Stimulated activated naive B cell treated with anti-CD40 and anti-IgM and Interleukin-4, amounts not matched to agents 10 μg/mL and 1 μg/mL and 100 μg/mL, for 72 hours (primary cell): Measurements from ENCODE around the gene USP43.

Experiments
- ATAC-seq, 2 donors: fragments of 150-1000 bp; cut with Tn5 transposase; replicated peaks; 2 replicates each; pipeline ENCODE4 v1.10.0; 2021; ENCODE audit warnings: moderate library complexity in 1 of 2
- DNase-seq: peaks from one replicate; pipeline ENCODE4 v3.0.0; 2021
- H3K27ac Mint-ChIP-seq: one replicate; pipeline ENCODE4 v1.8.0; 2022; ENCODE audit warnings: mild to moderate bottlenecking, mixed read lengths
- H3K27me3 Mint-ChIP-seq, 2 donors: one replicate each; pipeline ENCODE4 v1.8.0; 2022; ENCODE audit warnings: mixed read lengths in 2 of 2
- H3K36me3 Mint-ChIP-seq, 2 donors: one replicate each; pipeline ENCODE4 v1.8.0; 2022; ENCODE audit warnings: mixed read lengths in 2 of 2, mild to moderate bottlenecking in 1 of 2
- H3K4me1 Mint-ChIP-seq, 2 donors: one replicate each; pipeline ENCODE4 v1.8.0; 2022; ENCODE audit warnings: mixed read lengths in 2 of 2, mild to moderate bottlenecking in 1 of 2
- H3K4me3 Mint-ChIP-seq, 2 donors: one replicate each; pipeline ENCODE4 v1.8.0; 2022; ENCODE audit warnings: mild to moderate bottlenecking in 2 of 2, mixed read lengths in 2 of 2, moderate library complexity in 1 of 2
- H3K9me3 Mint-ChIP-seq, 2 donors: one replicate each; pipeline ENCODE4 v1.8.0; 2022; ENCODE audit warnings: mixed read lengths in 2 of 2, mild to moderate bottlenecking in 1 of 2

USP43 gene

DNA sequence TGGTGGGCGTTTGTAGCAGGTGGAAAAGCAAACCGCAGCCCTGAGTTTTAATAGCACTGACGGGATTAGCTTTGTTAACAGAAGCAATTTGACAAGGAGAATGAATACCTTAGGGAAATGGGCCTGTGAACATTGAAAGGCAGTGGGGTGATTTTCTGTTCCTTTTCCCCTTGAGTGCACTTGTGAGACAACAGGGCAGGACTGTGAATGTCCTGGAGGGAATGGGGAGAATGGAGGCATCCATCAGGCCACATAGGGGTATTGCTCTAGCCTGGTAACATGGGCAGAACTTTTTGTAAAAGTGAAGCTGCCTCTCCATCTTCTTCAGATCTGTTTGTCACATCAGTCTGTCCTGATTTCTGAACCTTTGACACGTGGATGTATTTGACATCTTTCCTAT, 26.2 kb downstream of the USP43 start:
- H3K27me3 Mint-ChIP-seq, result no peaks in the 10 kb centered on the region
- no peaks in the 10 kb centered on the region for H3K36me3 Mint-ChIP-seq
- no peak overlapping the region for H3K27ac Mint-ChIP-seq
- ATAC-seq, result no peak
- H3K9me3 Mint-ChIP-seq, result no peaks in the 10 kb centered on the region
- DNase-seq, result no peak
- H3K4me3 Mint-ChIP-seq, result no peak overlapping the region
- no peaks in the 10 kb centered on the region for H3K4me1 Mint-ChIP-seq

DNA sequence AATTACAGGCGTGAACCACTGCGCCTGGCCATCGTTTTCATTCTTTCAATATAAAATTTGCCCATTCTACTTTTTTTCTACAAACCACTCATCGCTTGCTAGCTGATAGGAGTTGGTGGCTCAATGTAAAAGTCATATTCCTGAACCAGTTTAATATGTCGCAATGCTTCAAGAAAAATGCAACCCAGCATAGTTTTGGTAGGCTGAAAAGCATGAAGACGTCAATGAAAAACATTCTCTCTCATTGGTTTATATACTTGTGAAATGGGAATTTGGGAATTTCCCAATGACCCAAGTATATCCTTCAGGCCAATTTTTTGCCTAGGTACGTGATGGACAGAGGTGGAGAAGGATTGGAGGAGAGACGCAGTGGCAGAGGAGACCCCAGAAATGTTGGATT, 26.9 kb downstream of the USP43 start:
- H3K27ac Mint-ChIP-seq, result no peak overlapping the region
- H3K36me3 Mint-ChIP-seq, result no peaks in the 10 kb centered on the region
- H3K27me3 Mint-ChIP-seq, result no peaks in the 10 kb centered on the region
- ATAC-seq (no peak), DNase-seq (no peak)
- H3K4me3 Mint-ChIP-seq, result no peak overlapping the region
- no peaks in the 10 kb centered on the region for H3K9me3 Mint-ChIP-seq
- H3K4me1 Mint-ChIP-seq, result no peaks in the 10 kb centered on the region

DNA sequence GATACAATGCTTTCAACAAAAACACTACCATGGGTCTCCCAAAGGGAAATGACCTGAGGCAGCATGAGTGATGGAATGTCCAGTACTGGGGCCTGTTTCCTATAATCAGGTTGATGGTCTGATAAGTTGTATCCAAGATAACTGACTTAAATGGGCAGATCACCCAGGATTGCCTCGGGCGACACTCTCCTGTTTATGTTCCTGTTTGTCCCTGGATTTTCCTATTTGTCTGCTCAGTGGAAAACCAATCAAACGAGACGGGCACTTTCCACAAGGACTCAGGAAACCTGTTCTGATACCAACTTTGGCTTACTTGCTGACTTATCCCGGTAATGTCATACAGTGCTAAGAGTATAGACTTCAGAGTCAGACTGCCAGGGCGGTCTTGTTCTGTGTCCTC, 27.4 kb downstream of the USP43 start:
- H3K36me3 Mint-ChIP-seq, result no peaks in the 10 kb centered on the region
- H3K4me3 Mint-ChIP-seq, result no peak overlapping the region
- peaks cover 0 to under 1% of the 10 kb centered on the region in 2 donors for H3K9me3 Mint-ChIP-seq
- DNase-seq, result no peak
- H3K27ac Mint-ChIP-seq, result no peak overlapping the region
- no peaks in the 10 kb centered on the region for H3K27me3 Mint-ChIP-seq
- ATAC-seq, result no peak
- no peaks in the 10 kb centered on the region for H3K4me1 Mint-ChIP-seq

DNA sequence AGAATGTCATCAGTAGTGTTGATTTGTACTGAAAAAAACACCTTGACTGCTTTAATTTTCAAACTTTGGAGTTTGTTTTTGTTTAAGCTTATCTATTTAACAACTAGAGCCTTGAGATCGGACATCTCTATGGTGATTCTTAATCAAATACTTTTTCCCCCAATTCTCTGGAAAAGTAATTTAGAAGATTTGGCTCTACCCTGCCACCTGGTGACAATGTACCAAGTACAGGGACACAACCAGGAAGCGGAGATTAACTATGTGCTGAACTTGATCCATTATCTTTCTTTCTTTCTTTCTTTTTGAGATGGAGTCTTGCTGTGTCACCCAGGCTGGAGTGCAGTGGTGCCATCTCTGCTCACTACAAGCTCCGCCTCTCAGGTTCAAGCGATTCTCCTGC, 30.8 kb downstream of the USP43 start:
- H3K27me3 Mint-ChIP-seq, result no peaks in the 10 kb centered on the region
- no peak overlapping the region for H3K27ac Mint-ChIP-seq
- peaks cover 3 to 4% of the 10 kb centered on the region in 2 donors for H3K9me3 Mint-ChIP-seq
- H3K4me3 Mint-ChIP-seq, result no peak overlapping the region
- DNase-seq (no peak), ATAC-seq (no peak)
- no peaks in the 10 kb centered on the region for H3K36me3 Mint-ChIP-seq
- no peaks in the 10 kb centered on the region for H3K4me1 Mint-ChIP-seq

DNA sequence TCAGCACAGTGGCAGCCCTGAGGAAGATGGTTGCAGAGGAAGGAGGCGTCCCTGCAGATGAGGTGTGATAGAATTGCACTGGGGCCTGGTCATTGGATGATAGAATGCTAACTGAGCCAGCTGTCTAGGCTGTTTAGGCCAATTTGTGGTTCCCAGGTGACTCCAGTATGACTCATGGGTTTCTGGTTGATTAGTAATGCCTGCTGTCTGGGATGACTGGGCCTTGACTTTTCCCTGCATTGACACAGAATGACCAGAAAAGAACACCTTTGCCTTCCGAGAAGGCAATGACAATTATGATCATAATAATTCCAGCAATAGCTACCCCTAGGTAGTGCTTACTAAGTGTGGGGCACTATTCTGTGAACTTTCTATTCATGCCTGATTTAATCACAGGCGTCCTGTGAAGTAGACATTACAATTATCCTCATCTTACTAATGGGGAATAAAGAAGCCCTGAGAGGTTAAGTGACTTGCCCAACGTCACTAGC, 31.5 kb downstream of the USP43 start:
- no peak overlapping the region for H3K27ac Mint-ChIP-seq
- H3K27me3 Mint-ChIP-seq, result no peaks in the 10 kb centered on the region
- no peaks in the 10 kb centered on the region for H3K4me1 Mint-ChIP-seq
- peaks cover 3 to 4% of the 10 kb centered on the region in 2 donors for H3K9me3 Mint-ChIP-seq
- DNase-seq (no peak), ATAC-seq (peak in 1 of 2 donors; percentile 45)
- H3K4me3 Mint-ChIP-seq, result no peak overlapping the region
- H3K36me3 Mint-ChIP-seq, result no peaks in the 10 kb centered on the region

DNA sequence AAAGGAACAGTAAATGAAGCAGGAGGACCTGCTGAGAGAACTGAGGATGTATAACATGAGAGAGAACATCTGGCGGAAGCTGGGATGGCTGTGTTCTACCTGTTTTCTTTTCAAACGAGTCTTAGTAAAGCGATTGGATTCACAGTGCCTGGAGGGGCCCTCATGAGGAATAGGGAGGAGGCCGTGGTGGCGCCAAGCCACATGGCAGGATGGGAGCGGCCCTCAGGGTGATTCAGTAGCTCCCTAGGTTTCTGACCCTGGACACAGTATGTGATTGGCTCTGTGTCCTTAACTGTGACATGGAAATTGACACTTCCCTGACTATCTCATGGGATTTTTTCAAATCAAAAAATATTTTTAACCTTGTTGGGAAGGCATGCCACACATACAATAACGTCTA, 32.1 kb downstream of the USP43 start:
- Mint-ChIP-seq H3K36me3 (no peaks in the 10 kb centered on the region), H3K4me1 (no peaks in the 10 kb centered on the region), H3K27me3 (no peaks in the 10 kb centered on the region), H3K4me3 (no peak overlapping the region), H3K9me3 (peaks cover 3 to 4% of the 10 kb centered on the region in 2 donors), H3K27ac (no peak overlapping the region)
- ATAC-seq (no peak), DNase-seq (no peak)

DNA sequence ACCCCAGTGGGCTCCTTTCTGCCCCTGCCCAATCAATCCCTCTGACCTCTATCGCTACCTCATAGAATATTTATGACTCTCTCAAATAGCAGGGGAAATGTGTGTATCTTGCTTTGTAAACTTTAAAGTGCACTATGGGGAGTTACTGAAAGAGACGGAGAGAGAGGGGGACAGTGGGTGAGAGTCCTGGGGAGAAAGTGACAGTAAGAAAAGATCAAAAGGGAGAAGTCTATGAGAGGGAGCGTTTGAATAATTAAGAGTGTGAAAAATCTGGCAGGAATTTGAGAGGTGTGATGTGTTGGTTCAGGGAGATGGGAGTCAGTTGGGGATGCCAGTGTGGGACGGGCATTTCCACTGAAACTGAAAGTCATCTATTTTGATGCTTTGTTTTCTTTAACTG, 32.6 kb downstream of the USP43 start:
- no peak overlapping the region for H3K27ac Mint-ChIP-seq
- H3K9me3 Mint-ChIP-seq, result peaks cover 3 to 4% of the 10 kb centered on the region in 2 donors
- no peak for ATAC-seq

DNA sequence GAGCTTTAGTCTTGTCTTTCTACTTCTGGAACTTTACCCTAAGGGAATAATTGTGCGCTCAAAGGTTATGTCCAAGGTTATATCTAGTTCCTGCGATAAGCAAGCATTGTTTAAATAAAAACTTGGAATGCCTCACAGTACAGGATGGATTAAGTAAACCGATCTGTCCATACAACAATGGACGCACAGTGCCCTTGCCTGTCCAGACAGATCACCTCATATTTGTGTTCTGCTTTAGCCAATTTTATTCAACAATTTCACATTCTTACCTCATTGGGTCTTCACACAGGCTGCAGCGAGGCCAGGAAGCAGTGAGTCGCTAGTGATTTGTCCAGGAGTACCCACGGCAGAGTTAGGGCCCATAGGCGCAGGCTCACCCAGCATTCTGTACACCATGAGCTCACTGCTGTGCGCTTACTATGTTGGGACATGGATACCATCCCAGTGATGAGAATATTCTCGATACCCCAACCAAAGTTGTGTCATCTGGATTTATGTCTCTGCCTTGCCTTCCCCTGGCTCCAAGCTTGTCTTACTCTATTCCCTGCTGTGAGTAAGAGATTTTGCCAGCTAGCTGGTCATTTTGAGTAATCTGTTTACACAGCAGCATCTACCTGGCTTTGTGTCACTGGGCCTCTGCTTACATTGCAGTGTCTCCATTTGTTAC, 39.8 kb downstream of the USP43 start:
- ATAC-seq, result no peak
- Mint-ChIP-seq H3K27me3 (no peaks in the 10 kb centered on the region), H3K36me3 (no peaks in the 10 kb centered on the region), H3K27ac (no peak overlapping the region), H3K4me1 (no peaks in the 10 kb centered on the region), H3K9me3 (peaks cover 5 to 7% of the 10 kb centered on the region in 2 donors), H3K4me3 (no peak overlapping the region)
- no peak for DNase-seq

More for the DNA sequence above, 32.6 kb downstream of the USP43 start:
- no peaks in the 10 kb centered on the region for H3K36me3 Mint-ChIP-seq
- H3K27me3 Mint-ChIP-seq, result no peaks in the 10 kb centered on the region
- no peak overlapping the region for H3K4me3 Mint-ChIP-seq
- DNase-seq, result no peak
- no peaks in the 10 kb centered on the region for H3K4me1 Mint-ChIP-seq

DNA sequence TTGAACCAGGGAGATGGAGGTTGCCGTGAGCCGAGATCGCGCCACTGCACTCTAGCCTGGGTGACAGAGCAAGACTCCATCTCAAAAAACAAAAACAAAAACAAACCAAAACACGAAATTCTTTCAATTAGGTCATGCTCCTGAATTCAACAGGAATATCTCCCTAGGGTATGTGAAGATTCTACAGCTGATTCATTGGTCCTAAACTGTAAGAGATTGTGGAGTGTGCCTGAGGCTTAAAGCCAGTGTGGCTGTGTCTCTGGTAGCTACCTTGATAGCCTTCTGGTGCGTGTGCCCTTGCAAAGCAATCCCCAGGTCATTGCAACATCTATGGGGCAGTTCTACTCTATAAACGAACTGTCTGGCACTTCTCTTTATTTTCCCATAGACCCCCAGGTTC, 48.4 kb downstream of the USP43 start:
- no peaks in the 10 kb centered on the region for H3K27me3 Mint-ChIP-seq
- H3K4me1 Mint-ChIP-seq, result no peaks in the 10 kb centered on the region
- no peaks in the 10 kb centered on the region for H3K36me3 Mint-ChIP-seq
- no peak overlapping the region for H3K4me3 Mint-ChIP-seq
- DNase-seq, result no peak
- H3K27ac Mint-ChIP-seq, result no peak overlapping the region
- peaks cover 2 to 4% of the 10 kb centered on the region in 2 donors for H3K9me3 Mint-ChIP-seq
- ATAC-seq, result no peak

DNA sequence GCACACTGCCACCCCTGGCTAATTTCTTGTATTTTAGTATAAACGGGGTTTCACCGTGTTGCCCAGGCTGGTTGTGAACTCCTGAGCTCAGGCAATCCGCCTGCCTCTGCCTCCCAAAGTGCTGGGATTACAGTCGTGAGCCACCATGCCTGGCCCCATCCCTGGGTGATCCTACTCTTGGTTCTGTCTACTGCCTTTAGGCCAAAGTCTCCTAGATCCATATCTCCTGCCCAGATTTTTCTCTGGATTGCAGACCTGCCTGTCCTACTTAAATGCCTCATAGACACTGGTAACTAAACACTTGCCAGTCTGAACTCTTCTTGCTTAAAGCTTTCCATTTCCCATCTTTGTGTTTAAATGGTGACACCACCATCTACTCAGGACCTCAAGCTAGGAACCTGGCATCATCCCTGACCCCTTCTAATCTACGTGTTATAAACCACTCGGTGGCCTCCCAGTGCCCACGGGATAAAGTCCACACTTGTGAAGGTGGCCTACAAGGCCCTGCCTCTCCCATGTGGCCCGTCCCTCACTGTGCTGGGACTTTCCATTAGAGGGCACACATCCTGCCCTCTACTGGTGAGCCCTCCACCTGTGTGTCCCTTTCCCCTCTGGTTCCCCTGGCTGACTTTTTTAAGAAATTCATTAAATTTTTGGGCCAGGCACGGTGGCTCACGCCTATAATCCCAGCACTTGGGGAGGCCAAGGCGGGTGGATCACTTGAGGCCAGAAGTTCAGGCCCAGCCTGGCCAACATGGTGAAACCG, 51.1 kb downstream of the USP43 start:
- H3K9me3 Mint-ChIP-seq, result peaks cover 2 to 4% of the 10 kb centered on the region in 2 donors
- no peak for DNase-seq
- no peak overlapping the region for H3K4me3 Mint-ChIP-seq
- no peaks in the 10 kb centered on the region for H3K36me3 Mint-ChIP-seq
- no peak overlapping the region for H3K27ac Mint-ChIP-seq
- H3K27me3 Mint-ChIP-seq, result no peaks in the 10 kb centered on the region
- H3K4me1 Mint-ChIP-seq, result peaks cover 0 to 5% of the 10 kb centered on the region in 2 donors
- no peak for ATAC-seq

DNA sequence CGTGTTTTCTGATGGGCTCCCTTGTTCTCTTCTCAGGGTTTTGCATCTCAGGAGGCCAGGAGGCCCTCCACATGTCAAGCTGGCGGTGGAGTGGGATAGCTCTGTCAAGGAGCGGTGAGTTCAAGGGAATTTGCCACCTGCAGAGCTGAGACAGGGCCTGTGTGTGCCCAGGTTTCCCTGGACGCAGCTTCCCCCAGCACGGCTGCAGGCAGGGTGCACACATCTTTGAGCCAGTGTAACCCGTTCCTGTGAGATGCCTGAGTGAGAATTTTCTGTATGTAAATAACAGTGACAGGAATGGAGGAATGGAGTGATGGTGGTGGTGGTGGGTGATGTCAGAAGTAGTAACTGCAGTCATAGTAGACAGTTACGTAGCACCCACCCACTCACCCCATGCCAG, 54.8 kb downstream of the USP43 start:
- Mint-ChIP-seq H3K27ac (no peak overlapping the region), H3K27me3 (peaks cover 0 to 3% of the 10 kb centered on the region in 2 donors), H3K4me3 (no peak overlapping the region), H3K36me3 (no peaks in the 10 kb centered on the region), H3K4me1 (peaks cover 14 to 23% of the 10 kb centered on the region in 2 donors), H3K9me3 (peaks cover 2 to 4% of the 10 kb centered on the region in 2 donors)
- DNase-seq (no peak), ATAC-seq (no peak)

DNA sequence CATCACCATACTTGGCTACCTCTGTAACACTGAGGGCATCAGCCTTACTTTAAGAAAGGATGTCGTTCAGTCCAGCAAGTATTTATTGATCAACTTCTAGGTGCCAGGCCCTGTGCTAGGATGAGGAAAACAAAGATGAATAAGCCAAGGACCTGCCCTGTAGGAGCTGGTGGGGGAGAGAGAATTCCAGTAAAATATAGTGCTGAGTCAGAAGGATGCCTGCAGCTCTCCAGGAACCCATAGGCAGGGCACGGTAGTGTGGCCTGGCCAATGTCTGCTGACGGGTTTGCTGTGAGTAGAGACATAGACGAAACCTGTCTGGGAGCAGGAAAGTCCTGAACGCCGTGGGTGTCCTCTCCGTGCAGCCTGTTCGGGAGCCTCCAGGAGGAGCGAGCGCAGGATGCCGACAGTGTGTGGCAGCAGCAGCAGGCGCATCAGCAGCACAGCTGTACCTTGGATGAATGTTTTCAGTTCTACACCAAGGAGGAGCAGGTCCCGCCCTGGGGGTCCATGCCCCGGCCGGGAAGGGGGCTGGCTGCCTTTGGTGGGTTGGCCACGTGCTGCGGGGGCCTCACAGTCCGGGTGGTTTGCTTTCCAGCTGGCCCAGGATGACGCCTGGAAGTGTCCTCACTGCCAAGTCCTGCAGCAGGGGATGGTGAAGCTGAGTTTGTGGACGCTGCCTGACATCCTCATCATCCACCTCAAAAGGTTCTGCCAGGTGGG, 55.6 kb downstream of the USP43 start:
- DNase-seq (no peak), ATAC-seq (no peak)
- Mint-ChIP-seq H3K9me3 (peaks cover 2 to 4% of the 10 kb centered on the region in 2 donors), H3K27me3 (peaks cover 0 to 3% of the 10 kb centered on the region in 2 donors), H3K4me1 (peaks cover 14 to 23% of the 10 kb centered on the region in 2 donors), H3K4me3 (no peak overlapping the region), H3K36me3 (no peaks in the 10 kb centered on the region), H3K27ac (no peak overlapping the region)

DNA sequence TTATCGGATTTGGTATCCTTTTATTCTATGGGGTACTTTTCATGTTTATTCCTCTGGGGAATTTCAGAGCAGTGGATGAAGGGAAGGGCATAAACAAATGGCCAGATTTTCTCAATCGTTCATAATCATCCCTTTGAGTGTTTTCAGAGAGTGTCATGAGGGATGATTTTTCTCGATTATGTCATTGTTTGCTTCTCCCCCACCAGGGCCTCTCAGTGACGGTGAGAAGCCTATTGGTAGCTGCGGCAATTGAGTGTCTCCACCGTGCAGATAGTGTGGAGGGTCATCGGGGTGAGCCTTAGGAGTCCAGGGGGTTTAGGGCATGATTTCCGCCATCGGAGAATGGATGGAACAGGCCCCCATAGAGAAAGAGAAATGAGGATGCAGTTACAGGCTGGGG, 57.2 kb downstream of the USP43 start:
- Mint-ChIP-seq H3K27ac (no peak overlapping the region), H3K27me3 (peaks cover 0 to 3% of the 10 kb centered on the region in 2 donors), H3K4me1 (peaks cover 14 to 23% of the 10 kb centered on the region in 2 donors), H3K9me3 (peaks cover 0 to under 1% of the 10 kb centered on the region in 2 donors), H3K4me3 (no peak overlapping the region), H3K36me3 (no peaks in the 10 kb centered on the region)
- no peak for ATAC-seq
- no peak for DNase-seq

DNA sequence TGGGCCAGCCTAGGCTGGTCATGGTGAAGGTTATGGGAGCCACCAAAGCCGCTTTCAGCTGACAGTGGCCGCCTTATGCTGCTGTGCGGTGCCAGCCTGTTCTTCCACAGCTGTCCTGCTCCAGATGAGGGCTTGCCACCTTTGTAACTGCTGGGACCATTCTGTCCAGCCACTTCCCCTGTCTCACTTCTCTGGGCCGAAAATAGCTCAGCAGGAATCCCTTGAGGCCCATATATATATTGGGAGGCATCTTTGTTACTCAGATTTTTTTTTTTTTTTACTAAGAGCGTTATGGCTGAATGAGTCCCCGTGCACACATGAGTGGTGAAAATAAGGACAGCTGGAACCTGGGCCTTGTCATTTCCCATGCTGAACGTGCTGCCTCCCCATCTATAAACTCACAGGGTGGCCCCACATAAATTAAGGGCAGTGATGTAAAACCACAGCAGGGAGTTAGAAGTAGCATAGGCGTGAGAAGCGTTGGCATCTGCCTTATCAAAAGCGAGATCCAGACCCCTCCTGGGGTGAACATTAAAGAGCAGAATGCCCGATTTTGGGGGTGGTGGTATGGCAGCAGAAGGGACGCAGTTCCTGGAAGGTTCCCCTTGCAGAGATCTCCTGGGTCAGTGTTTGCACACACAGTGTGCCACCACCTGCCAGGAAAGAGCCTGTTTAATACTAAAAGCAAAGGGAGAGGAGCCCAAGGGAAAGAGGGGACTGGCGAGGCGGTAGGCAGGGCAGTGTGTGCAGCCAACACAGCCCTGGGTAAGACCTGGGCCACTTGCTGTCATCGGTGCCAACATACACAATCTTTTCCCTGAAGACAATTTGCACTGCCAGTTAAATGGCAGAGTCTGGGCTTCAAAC, 57.8 kb downstream of the USP43 start:
- ATAC-seq (peak; percentile 19 to 22), DNase-seq (no peak)
- Mint-ChIP-seq H3K9me3 (no peaks in the 10 kb centered on the region), H3K4me1 (peaks cover 14 to 23% of the 10 kb centered on the region in 2 donors), H3K27me3 (peaks cover 0 to 3% of the 10 kb centered on the region in 2 donors), H3K27ac (peak overlapping the region; percentile 60), H3K36me3 (no peaks in the 10 kb centered on the region), H3K4me3 (no peak overlapping the region)
